Neural crest cell (in vitro differentiated cells): ENCODE results near the gene SLC41A1. TPM values are rescaled to one million over a fixed set of nuclear protein-coding genes. Genes with fewer than 3 reads are reported as not detected.

Source experiments
- DNase-seq: peaks from one replicate; pipeline ENCODE4 v3.0.0; 2021; ENCODE audit warnings: low read depth, mixed read lengths, low spot score
- H3K27ac Mint-ChIP-seq: one replicate; pipeline ENCODE4 v1.8.0; 2021; ENCODE audit warnings: mild to moderate bottlenecking, mixed read lengths; ENCODE audit not compliant: unreplicated experiment
- H3K27me3 Mint-ChIP-seq: 2 replicates; pipeline ENCODE4 v1.8.0; 2021; ENCODE audit warnings: low read depth, mild to moderate bottlenecking, mixed read lengths
- H3K36me3 Mint-ChIP-seq: 2 replicates; pipeline ENCODE4 v1.8.0; 2021; ENCODE audit warnings: low read depth, mild to moderate bottlenecking, mixed read lengths
- H3K4me1 Mint-ChIP-seq: 2 replicates; pipeline ENCODE4 v1.8.0; 2021; ENCODE audit warnings: mixed read lengths
- H3K4me3 Mint-ChIP-seq: one replicate; pipeline ENCODE4 v1.8.0; 2021; ENCODE audit warnings: mild to moderate bottlenecking, mixed read lengths
- H3K9me3 Mint-ChIP-seq: 2 replicates; pipeline ENCODE4 v1.8.0; 2021; ENCODE audit warnings: mixed read lengths
- total RNA-seq: library from RNA; stranded (reverse); gene quantifications from 2 replicates; pipeline ENCODE4 v1.2.1, GENCODE V29; 2021
- TF ChIP-seq, protein P1 (sequence below): fragments of 200-600 bp; sonication (generic); conservative IDR thresholded peaks from 2 replicates; pipeline ENCODE4 v1.5.0; 2021; ENCODE audit warnings: antibody characterized with exemption, mild to moderate bottlenecking

SLC41A1 gene
- total RNA-seq, 1 donor from 2014 or later, result 25.7 TPM

GRCh38 chr1:205809942-205810345, 3.1 kb downstream of the SLC41A1 start:
- Mint-ChIP-seq H3K36me3 (peaks cover 8% of the 10 kb centered on the region), H3K27ac (no peak overlapping the region), H3K9me3 (no peaks in the 10 kb centered on the region), H3K4me1 (peaks cover 50% of the 10 kb centered on the region), H3K4me3 (peak overlapping the region; percentile 3), H3K27me3 (no peaks in the 10 kb centered on the region)
- TF ChIP-seq, protein P1, sequence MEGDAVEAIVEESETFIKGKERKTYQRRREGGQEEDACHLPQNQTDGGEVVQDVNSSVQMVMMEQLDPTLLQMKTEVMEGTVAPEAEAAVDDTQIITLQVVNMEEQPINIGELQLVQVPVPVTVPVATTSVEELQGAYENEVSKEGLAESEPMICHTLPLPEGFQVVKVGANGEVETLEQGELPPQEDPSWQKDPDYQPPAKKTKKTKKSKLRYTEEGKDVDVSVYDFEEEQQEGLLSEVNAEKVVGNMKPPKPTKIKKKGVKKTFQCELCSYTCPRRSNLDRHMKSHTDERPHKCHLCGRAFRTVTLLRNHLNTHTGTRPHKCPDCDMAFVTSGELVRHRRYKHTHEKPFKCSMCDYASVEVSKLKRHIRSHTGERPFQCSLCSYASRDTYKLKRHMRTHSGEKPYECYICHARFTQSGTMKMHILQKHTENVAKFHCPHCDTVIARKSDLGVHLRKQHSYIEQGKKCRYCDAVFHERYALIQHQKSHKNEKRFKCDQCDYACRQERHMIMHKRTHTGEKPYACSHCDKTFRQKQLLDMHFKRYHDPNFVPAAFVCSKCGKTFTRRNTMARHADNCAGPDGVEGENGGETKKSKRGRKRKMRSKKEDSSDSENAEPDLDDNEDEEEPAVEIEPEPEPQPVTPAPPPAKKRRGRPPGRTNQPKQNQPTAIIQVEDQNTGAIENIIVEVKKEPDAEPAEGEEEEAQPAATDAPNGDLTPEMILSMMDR, result no peak
- no peak for DNase-seq

GRCh38 chr1:205809469-205809868, 3.5 kb downstream of the SLC41A1 start:
- peak overlapping the region; percentile 6 for H3K27ac Mint-ChIP-seq
- no peaks in the 10 kb centered on the region for H3K27me3 Mint-ChIP-seq
- no peak for DNase-seq
- peak overlapping the region; percentile 3 for H3K4me3 Mint-ChIP-seq
- peaks cover 45% of the 10 kb centered on the region for H3K4me1 Mint-ChIP-seq
- H3K36me3 Mint-ChIP-seq, result peaks cover 5% of the 10 kb centered on the region
- TF ChIP-seq, protein P1, result no peak
- H3K9me3 Mint-ChIP-seq, result no peaks in the 10 kb centered on the region

- Mint-ChIP-seq H3K4me1 (peaks cover 13% of the 10 kb centered on the region), H3K36me3 (peaks cover 8% of the 10 kb centered on the region), H3K4me3 (no peak overlapping the region), H3K27me3 (no peaks in the 10 kb centered on the region), H3K9me3 (no peaks in the 10 kb centered on the region), H3K27ac (no peak overlapping the region)
- no peak for DNase-seq
- TF ChIP-seq, protein P1, result no peak
Observed at GRCh38 chr1:205805082-205805711, 7.8 kb downstream of the SLC41A1 start.

GRCh38 chr1:205804605-205805004, 8.4 kb downstream of the SLC41A1 start:
- Mint-ChIP-seq H3K36me3 (peaks cover 8% of the 10 kb centered on the region), H3K4me3 (no peak overlapping the region), H3K4me1 (peaks cover 13% of the 10 kb centered on the region), H3K9me3 (no peaks in the 10 kb centered on the region), H3K27me3 (no peaks in the 10 kb centered on the region), H3K27ac (no peak overlapping the region)
- DNase-seq, result no peak
- TF ChIP-seq, protein P1, result no peak

DNA sequence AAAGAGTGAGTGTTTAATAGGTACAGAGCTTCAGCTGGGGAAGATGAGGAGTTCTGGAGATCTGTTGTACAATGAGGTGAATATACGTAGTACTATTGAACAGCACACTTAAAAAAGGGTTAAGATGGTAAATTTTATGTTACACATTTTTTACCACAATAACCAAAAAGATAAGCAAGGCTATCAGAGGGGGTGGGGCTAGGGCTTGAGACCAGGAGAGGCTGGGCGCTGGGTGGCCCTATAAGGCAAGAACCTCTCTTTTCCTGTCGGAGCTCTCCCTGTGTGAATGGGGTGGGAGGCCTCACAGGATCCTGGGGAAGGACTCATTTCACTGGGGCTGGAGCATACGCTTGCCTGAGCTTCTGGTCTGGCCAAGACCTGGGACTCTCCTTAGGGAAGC, 9.0 kb downstream of the SLC41A1 start:
- peaks cover 8% of the 10 kb centered on the region for H3K4me1 Mint-ChIP-seq
- H3K36me3 Mint-ChIP-seq, result peaks cover 6% of the 10 kb centered on the region
- H3K9me3 Mint-ChIP-seq, result no peaks in the 10 kb centered on the region
- no peak for DNase-seq
- TF ChIP-seq, protein P1, result no peak
- H3K27me3 Mint-ChIP-seq, result no peaks in the 10 kb centered on the region
- H3K27ac Mint-ChIP-seq, result no peak overlapping the region
- H3K4me3 Mint-ChIP-seq, result no peak overlapping the region
